GM12873 (cell line): ENCODE data around the gene SON.

Source experiments
- CTCF ChIP-seq: IDR thresholded peaks from 2 replicates; pipeline ENCODE4 v1.5.1; 2012; ENCODE audit warnings: low read depth, mild to moderate bottlenecking, moderate library complexity, low read length, control low read depth; ENCODE audit not compliant: insufficient read depth; ENCODE audit errors: missing control alignments

Gene SON

DNA sequence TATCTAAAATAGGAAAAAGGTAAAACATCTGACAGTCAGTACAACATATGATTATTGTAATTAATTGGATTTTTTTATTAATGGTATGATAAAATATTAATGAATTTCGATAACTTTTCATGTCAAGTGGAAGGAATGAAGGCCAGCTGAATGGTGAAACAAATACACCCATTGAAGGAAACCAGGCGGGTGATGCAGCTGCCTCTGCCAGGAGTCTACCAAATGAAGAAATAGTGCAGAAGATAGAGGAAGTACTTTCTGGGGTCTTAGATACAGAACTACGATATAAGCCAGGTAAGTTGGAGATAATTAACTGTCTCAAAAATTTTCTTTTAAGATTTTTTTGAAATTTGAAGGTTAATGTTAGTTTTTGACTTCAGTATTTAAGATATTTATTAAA is 3.2 kb downstream of the SON start:
- no peak for TF ChIP-seq CTCF

DNA sequence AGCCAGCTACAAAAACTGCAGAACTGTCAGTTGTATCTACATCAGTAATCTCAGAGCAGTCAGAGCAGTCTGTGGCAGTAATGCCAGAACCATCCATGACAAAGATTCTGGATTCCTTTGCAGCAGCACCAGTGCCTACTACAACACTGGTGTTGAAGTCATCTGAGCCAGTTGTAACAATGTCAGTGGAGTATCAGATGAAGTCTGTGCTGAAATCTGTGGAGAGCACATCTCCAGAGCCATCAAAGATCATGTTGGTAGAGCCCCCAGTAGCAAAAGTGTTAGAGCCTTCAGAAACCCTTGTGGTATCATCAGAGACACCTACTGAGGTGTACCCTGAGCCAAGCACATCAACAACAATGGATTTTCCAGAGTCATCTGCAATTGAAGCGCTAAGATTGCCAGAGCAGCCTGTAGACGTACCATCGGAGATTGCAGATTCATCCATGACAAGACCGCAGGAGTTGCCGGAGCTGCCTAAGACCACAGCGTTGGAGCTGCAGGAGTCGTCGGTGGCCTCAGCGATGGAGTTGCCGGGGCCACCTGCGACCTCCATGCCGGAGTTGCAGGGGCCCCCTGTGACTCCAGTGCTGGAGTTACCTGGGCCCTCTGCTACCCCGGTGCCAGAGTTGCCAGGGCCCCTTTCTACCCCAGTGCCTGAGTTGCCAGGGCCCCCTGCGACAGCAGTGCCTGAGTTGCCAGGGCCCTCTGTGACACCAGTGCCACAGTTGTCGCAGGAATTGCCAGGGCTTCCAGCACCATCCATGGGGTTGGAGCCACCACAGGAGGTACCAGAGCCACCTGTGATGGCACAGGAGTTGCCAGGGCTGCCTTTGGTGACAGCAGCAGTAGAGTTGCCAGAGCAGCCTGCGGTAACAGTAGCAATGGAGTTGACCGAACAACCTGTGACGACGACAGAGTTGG is 7.3 kb downstream of the SON start:
- no peak for TF ChIP-seq CTCF

GRCh38 chr21:33550772-33551660 is 8.2 kb downstream of the SON start:
- TF ChIP-seq CTCF: no peak

DNA sequence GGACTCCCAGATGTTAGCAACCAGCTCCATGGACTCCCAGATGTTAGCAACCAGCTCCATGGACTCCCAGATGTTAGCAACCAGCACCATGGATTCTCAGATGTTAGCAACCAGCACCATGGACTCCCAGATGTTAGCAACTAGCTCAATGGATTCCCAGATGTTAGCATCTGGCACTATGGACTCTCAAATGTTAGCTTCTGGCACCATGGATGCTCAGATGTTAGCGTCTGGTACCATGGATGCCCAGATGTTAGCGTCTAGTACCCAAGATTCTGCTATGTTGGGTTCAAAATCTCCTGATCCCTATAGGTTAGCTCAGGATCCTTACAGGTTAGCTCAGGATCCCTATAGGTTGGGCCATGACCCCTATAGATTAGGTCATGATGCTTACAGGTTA is 8.8 kb downstream of the SON start:
- TF ChIP-seq CTCF: no peak

DNA sequence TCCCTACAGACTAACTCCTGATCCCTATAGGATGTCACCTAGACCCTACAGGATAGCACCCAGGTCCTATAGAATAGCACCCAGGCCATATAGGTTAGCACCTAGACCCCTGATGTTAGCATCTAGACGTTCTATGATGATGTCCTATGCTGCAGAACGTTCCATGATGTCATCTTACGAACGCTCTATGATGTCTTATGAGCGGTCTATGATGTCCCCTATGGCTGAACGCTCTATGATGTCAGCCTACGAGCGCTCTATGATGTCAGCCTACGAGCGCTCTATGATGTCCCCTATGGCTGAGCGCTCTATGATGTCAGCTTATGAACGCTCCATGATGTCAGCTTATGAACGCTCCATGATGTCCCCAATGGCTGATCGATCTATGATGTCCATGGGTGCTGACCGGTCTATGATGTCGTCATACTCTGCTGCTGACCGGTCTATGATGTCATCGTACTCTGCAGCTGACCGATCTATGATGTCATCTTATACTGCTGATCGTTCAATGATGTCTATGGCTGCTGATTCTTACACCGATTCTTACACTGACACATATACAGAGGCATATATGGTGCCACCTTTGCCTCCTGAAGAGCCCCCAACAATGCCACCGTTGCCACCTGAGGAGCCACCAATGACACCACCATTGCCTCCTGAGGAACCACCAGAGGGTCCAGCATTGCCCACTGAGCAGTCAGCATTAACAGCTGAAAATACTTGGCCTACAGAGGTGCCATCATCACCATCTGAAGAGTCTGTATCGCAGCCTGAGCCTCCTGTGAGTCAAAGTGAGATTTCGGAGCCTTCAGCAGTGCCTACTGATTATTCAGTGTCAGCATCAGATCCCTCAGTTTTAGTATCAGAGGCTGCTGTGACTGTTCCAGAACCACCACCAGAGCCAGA is 9.5 kb downstream of the SON start:
- TF ChIP-seq CTCF: no peak

- no peak for TF ChIP-seq CTCF
Observed at GRCh38 chr21:33552999-33553598, 10.3 kb downstream of the SON start.
